OCI-LY7 (cell line): ENCODE measurements around the gene KRTAP20-1.

Experiments
- CTCF ChIP-seq: fragments of 200-600 bp; sonication (generic); conservative IDR thresholded peaks from 2 replicates; pipeline ENCODE4 v1.5.1; 2014; ENCODE audit warnings: mild to moderate bottlenecking, antibody characterized with exemption, low read length, moderate library complexity, mixed read lengths
- EZH2phosphoT487 ChIP-seq: fragments of 200-600 bp; sonication (generic); IDR thresholded peaks from 2 replicates; pipeline ENCODE4 v1.6.1; 2018; ENCODE audit warnings: low read depth, borderline replicate concordance, mild to moderate bottlenecking, mixed run types, antibody characterized with exemption, low read length, moderate library complexity, mixed read lengths

GRCh38 chr21:30625449-30626165, 9.4 kb downstream of the KRTAP20-1 start:
- TF ChIP-seq CTCF: no peak
- TF ChIP-seq EZH2phosphoT487: no peak
